ENCODE measurements around the gene LGI2.

LGI2 gene

GRCh38 chr4:25022766-25023165 is 8.0 kb downstream of the LGI2 start:
- H3F3A ChIP-seq (ENCODE audit: insufficient read depth): no peaks in the 10 kb centered on the region

GRCh38 chr4:25021216-25021615 is 9.5 kb downstream of the LGI2 start:
- no peaks in the 10 kb centered on the region for H3F3A ChIP-seq (ENCODE audit: insufficient read depth)
- no peaks in the 10 kb centered on the region for H3K27me3 ChIP-seq (ENCODE audit: low read length)
- no peaks in the 10 kb centered on the region for H3K9me2 ChIP-seq (replicated peaks; ENCODE audit: insufficient read depth, low read length)
- no peak for TF ChIP-seq EZH2phosphoT487 (conservative IDR thresholded peaks at IDR 0.05; ENCODE audit: low read length)
- no peak for TF ChIP-seq CTCF (IDR thresholded peaks at IDR 0.05; ENCODE audit: insufficient read depth, low read length, poor library complexity, severe bottlenecking)
- no peak overlapping the region for H2AFZ ChIP-seq (ENCODE audit: low read depth, low read length, severe bottlenecking)
- no peaks in the 10 kb centered on the region for H3K9me3 ChIP-seq (ENCODE audit: insufficient read depth, low read length)
- H3K79me2 ChIP-seq (ENCODE audit: insufficient read depth, low read length): no peaks in the 10 kb centered on the region
- no peak overlapping the region for H3K9ac ChIP-seq (ENCODE audit: low read length)
- no peak overlapping the region for H3K27ac ChIP-seq (ENCODE audit: low read depth, low read length)
- no peaks in the 10 kb centered on the region for H3K36me3 ChIP-seq (ENCODE audit: low read length)
- H3K4me2 ChIP-seq (ENCODE audit: low read depth, low read length, poor library complexity, severe bottlenecking): no peak overlapping the region
- H3K4me3 ChIP-seq (ENCODE audit: insufficient read depth, low read length, poor library complexity, severe bottlenecking): no peak overlapping the region
- no peaks in the 10 kb centered on the region for H4K20me1 ChIP-seq (ENCODE audit: low read depth, low read length)

More at GRCh38 chr4:25022766-25023165, 8.0 kb downstream of the LGI2 start:
- Histone ChIP-seq H3K27me3 (ENCODE audit: low read length) (no peaks in the 10 kb centered on the region), H3K4me2 (ENCODE audit: low read depth, low read length, poor library complexity, severe bottlenecking) (no peak overlapping the region), H3K9me2 (replicated peaks; ENCODE audit: insufficient read depth, low read length) (no peaks in the 10 kb centered on the region), H3K79me2 (ENCODE audit: insufficient read depth, low read length) (no peaks in the 10 kb centered on the region), H3K4me3 (ENCODE audit: insufficient read depth, low read length, poor library complexity, severe bottlenecking) (no peak overlapping the region), H3K36me3 (ENCODE audit: low read length) (no peaks in the 10 kb centered on the region), H3K27ac (ENCODE audit: low read depth, low read length) (no peak overlapping the region), H2AFZ (ENCODE audit: low read depth, low read length, severe bottlenecking) (no peak overlapping the region), H4K20me1 (ENCODE audit: low read depth, low read length) (no peaks in the 10 kb centered on the region), H3K9me3 (ENCODE audit: insufficient read depth, low read length) (no peaks in the 10 kb centered on the region), H3K9ac (ENCODE audit: low read length) (no peak overlapping the region)
- TF ChIP-seq CTCF (IDR thresholded peaks at IDR 0.05; ENCODE audit: insufficient read depth, low read length, poor library complexity, severe bottlenecking) (no peak), EZH2phosphoT487 (conservative IDR thresholded peaks at IDR 0.05; ENCODE audit: low read length) (no peak)

- no peaks in the 10 kb centered on the region for H3K36me3 ChIP-seq (ENCODE audit: low read length)
- H4K20me1 ChIP-seq (ENCODE audit: low read depth, low read length): no peaks in the 10 kb centered on the region
- no peak overlapping the region for H3K4me3 ChIP-seq (ENCODE audit: insufficient read depth, low read length, poor library complexity, severe bottlenecking)
- no peak overlapping the region for H3K4me2 ChIP-seq (ENCODE audit: low read depth, low read length, poor library complexity, severe bottlenecking)
- H3K27me3 ChIP-seq (ENCODE audit: low read length): no peaks in the 10 kb centered on the region
- no peaks in the 10 kb centered on the region for H3K9me2 ChIP-seq (replicated peaks; ENCODE audit: insufficient read depth, low read length)
- no peaks in the 10 kb centered on the region for H3F3A ChIP-seq (ENCODE audit: insufficient read depth)
- no peak overlapping the region for H2AFZ ChIP-seq (ENCODE audit: low read depth, low read length, severe bottlenecking)
- TF ChIP-seq CTCF (IDR thresholded peaks at IDR 0.05; ENCODE audit: insufficient read depth, low read length, poor library complexity, severe bottlenecking) (no peak), EZH2phosphoT487 (conservative IDR thresholded peaks at IDR 0.05; ENCODE audit: low read length) (no peak)
- no peak overlapping the region for H3K27ac ChIP-seq (ENCODE audit: low read depth, low read length)
- no peaks in the 10 kb centered on the region for H3K79me2 ChIP-seq (ENCODE audit: insufficient read depth, low read length)
- H3K9me3 ChIP-seq (ENCODE audit: insufficient read depth, low read length): no peaks in the 10 kb centered on the region
- no peak overlapping the region for H3K9ac ChIP-seq (ENCODE audit: low read length)
Measured at GRCh38 chr4:25020236-25020635, 10.5 kb downstream of the LGI2 start.

Measured in SU-DHL-6 (cell line).